Uterus (tissue), 4 donors: ENCODE results near the gene DLG4. TPM values are rescaled to one million over a fixed set of nuclear protein-coding genes. Genes with fewer than 3 reads are reported as not detected.

Source experiments
- DNase-seq, 2 donors: peaks; one replicate each; pipeline ENCODE4 v3.0.0-alpha.2; 2019 to 2020
- H3K27ac ChIP-seq, 2 donors: fragments of 200-600 bp; sonication (generic); 1 replicate in 1 of 2; 2 replicates in 1 of 2; pipeline ENCODE4 v1.5.1; 2016 to 2018
- H3K27me3 ChIP-seq, 2 donors: fragments of 200-600 bp; sonication (generic); one replicate each; pipeline ENCODE4 v1.5.1; 2018 to 2019; ENCODE audit warnings: control low read depth in 1 of 2
- H3K36me3 ChIP-seq, 2 donors: fragments of 200-600 bp; sonication (generic); one replicate each; pipeline ENCODE4 v1.5.1; 2019; ENCODE audit warnings: control low read depth in 1 of 2
- H3K4me1 ChIP-seq, 2 donors: fragments of 200-600 bp; sonication (generic); one replicate each; pipeline ENCODE4 v1.5.1; 2018 to 2019; ENCODE audit warnings: control low read depth in 1 of 2
- H3K4me3 ChIP-seq, 2 donors: fragments of 200-600 bp; sonication (generic); 1 replicate in 1 of 2; 2 replicates in 1 of 2; pipeline ENCODE4 v1.5.1; 2018 to 2019; ENCODE audit warnings: mild to moderate bottlenecking in 1 of 2
- H3K9me3 ChIP-seq, 2 donors: fragments of 200-600 bp; sonication (generic); one replicate each; pipeline ENCODE4 v1.5.1; 2019; ENCODE audit warnings: control low read depth in 1 of 2
- CTCF ChIP-seq, 4 experiments: fragments of 200-600 bp in 2 of 4; fragments of 450-650 bp in 2 of 4; sonication (generic) in 2 of 4; IDR thresholded peaks; one replicate each; pipeline ENCODE4 v1.5.1; 2016 to 2019; ENCODE audit warnings: antibody characterized with exemption in 4 of 4, mild to moderate bottlenecking in 2 of 4, moderate library complexity in 1 of 4
- POLR2A ChIP-seq, 2 donors: fragments of 450-650 bp; IDR thresholded peaks; one replicate each; pipeline ENCODE4 v1.6.1; 2016; ENCODE audit warnings: antibody characterized with exemption in 2 of 2, mild to moderate bottlenecking in 1 of 2, moderate library complexity in 1 of 2
- intact Hi-C: fragments of 100-400 bp; cut with DNase I; formaldehyde crosslinking; loops from one replicate; pipeline ENCODE4 v1.15.1; 2023; ENCODE audit warnings: low total_unique reads
- microRNA counts, 2 donors: library from miRNA; unstranded; fragments of <30 nt; microRNA quantifications; one replicate each; lab custom pipeline; 2016 to 2017
- microRNA-seq: library from miRNA; unstranded; fragments of <30 nt; microRNA quantifications from one replicate; pipeline ENCODE4, GENCODE V29; 2016; ENCODE audit warnings: borderline microRNAs expressed, borderline replicate concordance
- small RNA-seq: library from RNA; depleted of rRNA; stranded (forward); fragments of <200 nt; gene quantifications from one replicate; pipeline ENCODE3, GENCODE V24; 2016
- total RNA-seq, 4 donors: library from RNA; depleted of rRNA in 3 of 4; stranded (reverse); fragments of >200 nt in 3 of 4; gene quantifications; one replicate each; pipeline versions ENCODE4 v1.1.0 to v1.2.4, GENCODE V29; 2014 to 2023
- donor health status: DM: yes; HTN: yes; CAD: no.

DLG4 gene
- total RNA-seq, 4 donors from 2014 or later: 22.8 to 64.0 (median 48.4) TPM

- no peak for TF ChIP-seq CTCF (IDR thresholded peaks at IDR 0.05)
- no peak for TF ChIP-seq POLR2A (IDR thresholded peaks at IDR 0.05)
- no peaks in the 10 kb centered on the region for H3K4me1 ChIP-seq
- intact Hi-C loops: no loop called here
- no peaks in the 10 kb centered on the region for H3K27me3 ChIP-seq
- no peak for DNase-seq
- no peaks in the 10 kb centered on the region for H3K36me3 ChIP-seq
- H3K4me3 ChIP-seq: no peak overlapping the region
- no peaks in the 10 kb centered on the region for H3K9me3 ChIP-seq
- no peak overlapping the region for H3K27ac ChIP-seq
Measured at GRCh38 chr17:7139400-7139799, 80.2 kb downstream of the DLG4 start.

GRCh38 chr17:7138800-7139381 is 80.7 kb downstream of the DLG4 start:
- H3K27me3 ChIP-seq: no peaks in the 10 kb centered on the region
- TF ChIP-seq POLR2A (IDR thresholded peaks at IDR 0.05) (no peak), CTCF (IDR thresholded peaks at IDR 0.05) (no peak)

GRCh38 chr17:7137171-7137943 is 82.3 kb downstream of the DLG4 start:
- Histone ChIP-seq H3K4me3 (no peak overlapping the region), H3K27ac (no peak overlapping the region), H3K36me3 (no peaks in the 10 kb centered on the region), H3K9me3 (no peaks in the 10 kb centered on the region), H3K27me3 (no peaks in the 10 kb centered on the region), H3K4me1 (no peaks in the 10 kb centered on the region)
- no peak for DNase-seq
- TF ChIP-seq POLR2A (IDR thresholded peaks at IDR 0.05) (no peak), CTCF (IDR thresholded peaks at IDR 0.05) (no peak)
- intact Hi-C loops: no loop called here

More at GRCh38 chr17:7138800-7139381, 80.7 kb downstream of the DLG4 start:
- Histone ChIP-seq H3K36me3 (no peaks in the 10 kb centered on the region), H3K27ac (no peak overlapping the region), H3K4me3 (no peak overlapping the region), H3K9me3 (no peaks in the 10 kb centered on the region), H3K4me1 (no peaks in the 10 kb centered on the region)
- intact Hi-C loops: no loop called here
- no peak for DNase-seq

MicroRNAs encoded within 50 kb of the gene (microRNA counts, 767-probe panel; counts per million panel counts)
- microRNA hsa-miR-324-3p (lab: Ali Mortazavi, UCI) (0 counts per million in 2 donors), microRNA hsa-miR-324-5p (lab: Ali Mortazavi, UCI) (3,987 to 4,236 counts per million in 2 donors)

Small RNA genes within 50 kb of the gene (microRNA-seq; reads per million reads assigned to microRNA genes)
- gene MIR324: 541 reads per million, percentile 76 among the genes with 10 or more reads in this experiment

Small RNA genes within 50 kb of the gene (small RNA-seq; reads per million reads assigned to genes)
- gene AC120057.4 (not detected), gene MIR324 (0.42 reads per million), gene RF00019 (not detected)

Other genes with a start within 250 kb of the DLG4 start
- gene ALOX12, start 223.8 kb downstream of the DLG4 start, total RNA-seq: under 1 TPM in 2 of 4 donors, not detected in 2; 0.14 to 0.34 TPM
- gene RNASEK, start 207.2 kb downstream of the DLG4 start, total RNA-seq: 100 to 1,000 TPM in 2 of 4 donors, 10 to 100 TPM in 2; 30.8 to 153 (median 101) TPM
- gene BCL6B, start 196.8 kb downstream of the DLG4 start, total RNA-seq: 10 to 100 TPM in 3 of 4 donors, 1 to 10 TPM in 1; 9.7 to 32.8 (median 22.7) TPM
- 1 to 10 TPM in 1 of 4 donors, under 1 TPM in 1, not detected in 2; 0.51 to 3.4 TPM for gene SLC16A13, start 183.8 kb downstream of the DLG4 start, total RNA-seq
- 1 to 10 TPM in 1 of 4 donors, under 1 TPM in 3; 0.14 to 10.0 (median 0.85) TPM for gene SLC16A11, start 175.7 kb downstream of the DLG4 start, total RNA-seq
- gene CLEC10A, start 139.6 kb downstream of the DLG4 start, total RNA-seq: 1 to 10 TPM in 2 of 4 donors, not detected in 2; 1.5 to 3.5 TPM
- gene ASGR2, start 105.0 kb downstream of the DLG4 start, total RNA-seq: not detected
- 1 to 10 TPM in 2 of 4 donors, under 1 TPM in 1, not detected in 1; 0.77 to 3.2 (median 1.8) TPM for gene ASGR1, start 40.5 kb downstream of the DLG4 start, total RNA-seq
- 100 to 1,000 TPM; 167 to 800 (median 399) TPM for gene ACADVL, start 102 bp upstream of the DLG4 start, total RNA-seq
- 10 to 100 TPM in 3 of 4 donors, 1 to 10 TPM in 1; 5.1 to 83.2 (median 53.5) TPM for gene DVL2, start 14.7 kb upstream of the DLG4 start, total RNA-seq
- 10 to 100 TPM in 3 of 4 donors, 1 to 10 TPM in 1; 9.7 to 68.1 (median 29.7) TPM for gene PHF23, start 19.6 kb upstream of the DLG4 start, total RNA-seq
- gene GABARAP, start 22.6 kb upstream of the DLG4 start, total RNA-seq: 100 to 1,000 TPM; 220 to 467 (median 366) TPM
- 100 to 1,000 TPM in 1 of 4 donors, 10 to 100 TPM in 3; 13.8 to 115 (median 37.2) TPM for gene CTDNEP1, start 31.9 kb upstream of the DLG4 start, total RNA-seq
- 10 to 100 TPM; 41.9 to 65.6 (median 51.3) TPM for gene ELP5, start 32.4 kb upstream of the DLG4 start, total RNA-seq
- 10 to 100 TPM in 1 of 4 donors, under 1 TPM in 3; 0.29 to 24.4 (median 0.68) TPM for gene CLDN7, start 42.6 kb upstream of the DLG4 start, total RNA-seq
- gene SLC2A4, start 61.9 kb upstream of the DLG4 start, total RNA-seq: 10 to 100 TPM in 2 of 4 donors, 1 to 10 TPM in 2; 1.8 to 25.9 (median 12.6) TPM
- gene YBX2, start 74.8 kb upstream of the DLG4 start, total RNA-seq: 1 to 10 TPM in 2 of 4 donors, not detected in 2; 2.4 to 4.4 TPM
- 100 to 1,000 TPM in 3 of 4 donors, 10 to 100 TPM in 1; 75.3 to 219 (median 198) TPM for gene EIF5A, start 87.8 kb upstream of the DLG4 start, total RNA-seq
- 10 to 100 TPM; 34.0 to 68.3 (median 43.9) TPM for gene GPS2, start 95.5 kb upstream of the DLG4 start, total RNA-seq
- 10 to 100 TPM; 12.4 to 64.7 (median 34.1) TPM for gene NEURL4, start 109.5 kb upstream of the DLG4 start, total RNA-seq
- 10 to 100 TPM in 1 of 4 donors, 1 to 10 TPM in 2, under 1 TPM in 1; 0.29 to 11.2 (median 1.7) TPM for gene ACAP1, start 116.7 kb upstream of the DLG4 start, total RNA-seq
- 10 to 100 TPM in 1 of 4 donors, 1 to 10 TPM in 3; 2.6 to 14.7 (median 7.2) TPM for gene KCTD11, start 132.3 kb upstream of the DLG4 start, total RNA-seq
- not detected for gene TMEM95, start 135.3 kb upstream of the DLG4 start, total RNA-seq
- gene TNK1, start 161.3 kb upstream of the DLG4 start, total RNA-seq: 1 to 10 TPM in 3 of 4 donors, under 1 TPM in 1; 0.26 to 9.2 (median 1.8) TPM
- 10 to 100 TPM in 3 of 4 donors, under 1 TPM in 1; 0.77 to 42.6 (median 17.6) TPM for gene PLSCR3, start 174.7 kb upstream of the DLG4 start, total RNA-seq
- 100 to 1,000 TPM in 3 of 4 donors, 10 to 100 TPM in 1; 26.0 to 131 (median 115) TPM for gene TMEM256, start 184.3 kb upstream of the DLG4 start, total RNA-seq
- 10 to 100 TPM; 14.2 to 81.9 (median 19.7) TPM for gene NLGN2, start 188.0 kb upstream of the DLG4 start, total RNA-seq
- gene SPEM1, start 200.5 kb upstream of the DLG4 start, total RNA-seq: not detected
- gene SPEM2, start 205.8 kb upstream of the DLG4 start, total RNA-seq: not detected
- gene SPEM3, start 209.0 kb upstream of the DLG4 start, total RNA-seq: not detected
- gene TMEM102, start 215.6 kb upstream of the DLG4 start, total RNA-seq: 1 to 10 TPM in 2 of 4 donors, under 1 TPM in 1, not detected in 1; 0.29 to 2.8 (median 2.0) TPM
- 10 to 100 TPM in 1 of 4 donors, 1 to 10 TPM in 2, not detected in 1; 2.8 to 17.9 (median 6.2) TPM for gene FGF11, start 219.7 kb upstream of the DLG4 start, total RNA-seq
- gene CHRNB1, start 225.2 kb upstream of the DLG4 start, total RNA-seq: 10 to 100 TPM in 2 of 4 donors, 1 to 10 TPM in 2; 3.2 to 16.9 (median 10.9) TPM